Lower lobe of right lung (tissue), 2 donors: ENCODE results near the gene SBF2. TPM values are rescaled to one million over a fixed set of nuclear protein-coding genes. Genes with fewer than 3 reads are reported as not detected.

ENCODE experiments used
- ATAC-seq, 2 donors: fragments of 200-7000 bp; cut with Tn5 transposase; one replicate each; pipeline ENCODE4 v1.9.1; 2020 to 2022; ENCODE audit warnings: mild to moderate bottlenecking in 2 of 2, moderate library complexity in 2 of 2
- DNase-seq: peaks from one replicate; pipeline ENCODE4 v3.0.0-alpha.2; 2020
- H3K27ac ChIP-seq: fragments of 200-600 bp; one replicate; pipeline ENCODE4 v1.8.0; 2022
- H3K27me3 ChIP-seq: fragments of 200-600 bp; one replicate; pipeline ENCODE4 v1.8.0; 2022; ENCODE audit warnings: low read depth
- H3K36me3 ChIP-seq: fragments of 200-600 bp; one replicate; pipeline ENCODE4 v1.8.0; 2022; ENCODE audit warnings: mild to moderate bottlenecking
- H3K4me1 ChIP-seq: fragments of 200-600 bp; one replicate; pipeline ENCODE4 v1.8.0; 2022
- H3K4me3 ChIP-seq: fragments of 200-600 bp; one replicate; pipeline ENCODE4 v1.8.0; 2022; ENCODE audit warnings: mild to moderate bottlenecking
- H3K9me3 ChIP-seq: fragments of 200-600 bp; one replicate; pipeline ENCODE4 v1.8.0; 2022
- CTCF ChIP-seq: fragments of 200-600 bp; IDR thresholded peaks from one replicate; pipeline ENCODE4 v1.8.0; 2022; ENCODE audit warnings: antibody characterized with exemption, mild to moderate bottlenecking
- intact Hi-C: fragments of 100-400 bp; cut with DNase I; formaldehyde crosslinking; loops from one replicate; pipeline ENCODE4 v1.11.0; 2022
- total RNA-seq: library from RNA; stranded (reverse); fragmentation: NEBNext Ultra II Directional; extraction: Animal tissue kit (Norgen Biotek cat#: 25700); gene quantifications from one replicate; pipeline ENCODE4 v1.2.1, GENCODE V29; 2021
- donor health status: DM: no; HTN: yes; CAD: no; lungs with severe emphysema.

The SBF2 gene
- total RNA-seq, 1 donor from 2014 or later = 41.3 TPM

GRCh38 chr11:9803685-9804418, 490.2 kb downstream of the SBF2 start:
- H3K27ac ChIP-seq = no peak overlapping the region
- no peak for TF ChIP-seq CTCF
- ATAC-seq (no peak), DNase-seq (no peak)
- intact Hi-C loops = no loop called here
- H3K4me3 ChIP-seq = no peak overlapping the region
- peaks cover 5% of the 10 kb centered on the region for H3K4me1 ChIP-seq
- peaks cover 26% of the 10 kb centered on the region for H3K36me3 ChIP-seq
- H3K9me3 ChIP-seq = no peaks in the 10 kb centered on the region
- no peaks in the 10 kb centered on the region for H3K27me3 ChIP-seq

GRCh38 chr11:9802291-9802861, 491.6 kb downstream of the SBF2 start:
- DNase-seq (no peak), ATAC-seq (no peak)
- Histone ChIP-seq H3K4me3 (no peak overlapping the region), H3K27me3 (no peaks in the 10 kb centered on the region), H3K27ac (no peak overlapping the region), H3K36me3 (peaks cover 14% of the 10 kb centered on the region), H3K4me1 (peaks cover 5% of the 10 kb centered on the region), H3K9me3 (no peaks in the 10 kb centered on the region)
- intact Hi-C loops = no loop called here
- TF ChIP-seq CTCF = no peak

GRCh38 chr11:9799886-9800285, 494.1 kb downstream of the SBF2 start:
- no peak overlapping the region for H3K4me3 ChIP-seq
- H3K36me3 ChIP-seq = no peaks in the 10 kb centered on the region
- DNase-seq (no peak), ATAC-seq (no peak)
- TF ChIP-seq CTCF = no peak
- no peak overlapping the region for H3K27ac ChIP-seq
- no peaks in the 10 kb centered on the region for H3K9me3 ChIP-seq
- peaks cover 5% of the 10 kb centered on the region for H3K4me1 ChIP-seq
- no peaks in the 10 kb centered on the region for H3K27me3 ChIP-seq
- intact Hi-C loops = no loop called here

- H3K4me3 ChIP-seq = no peak overlapping the region
- H3K27me3 ChIP-seq = no peaks in the 10 kb centered on the region
- ATAC-seq = no peak
- peaks cover 5% of the 10 kb centered on the region for H3K4me1 ChIP-seq
- no peak for TF ChIP-seq CTCF
- no peaks in the 10 kb centered on the region for H3K9me3 ChIP-seq
- H3K27ac ChIP-seq = no peak overlapping the region
- peaks cover 4% of the 10 kb centered on the region for H3K36me3 ChIP-seq
- intact Hi-C loops = no loop called here
- no peak for DNase-seq
Observed at GRCh38 chr11:9797300-9797699, 496.7 kb downstream of the SBF2 start.

- H3K27ac ChIP-seq = no peak overlapping the region
- TF ChIP-seq CTCF = no peak
Observed at GRCh38 chr11:9796854-9797253, 497.2 kb downstream of the SBF2 start.

More at GRCh38 chr11:9796854-9797253, 497.2 kb downstream of the SBF2 start:
- Histone ChIP-seq H3K9me3 (no peaks in the 10 kb centered on the region), H3K4me3 (no peak overlapping the region), H3K27me3 (no peaks in the 10 kb centered on the region), H3K36me3 (peaks cover 4% of the 10 kb centered on the region), H3K4me1 (peaks cover 5% of the 10 kb centered on the region)
- intact Hi-C loops = no loop called here
- ATAC-seq (no peak), DNase-seq (no peak)
